Stimulated activated CD8-positive, alpha-beta memory T cell treated with anti-CD3 and anti-CD28 coated beads, Interleukin-15, amount 100 ng/mL, for 4 hours (primary cell): ENCODE measurements around the gene MAP2K5.

Experiments
- DNase-seq, 2 donors: peaks; one replicate each; pipeline ENCODE4 v3.0.0-alpha.2; 2020; ENCODE audit warnings: low read depth in 2 of 2

MAP2K5 gene

DNA sequence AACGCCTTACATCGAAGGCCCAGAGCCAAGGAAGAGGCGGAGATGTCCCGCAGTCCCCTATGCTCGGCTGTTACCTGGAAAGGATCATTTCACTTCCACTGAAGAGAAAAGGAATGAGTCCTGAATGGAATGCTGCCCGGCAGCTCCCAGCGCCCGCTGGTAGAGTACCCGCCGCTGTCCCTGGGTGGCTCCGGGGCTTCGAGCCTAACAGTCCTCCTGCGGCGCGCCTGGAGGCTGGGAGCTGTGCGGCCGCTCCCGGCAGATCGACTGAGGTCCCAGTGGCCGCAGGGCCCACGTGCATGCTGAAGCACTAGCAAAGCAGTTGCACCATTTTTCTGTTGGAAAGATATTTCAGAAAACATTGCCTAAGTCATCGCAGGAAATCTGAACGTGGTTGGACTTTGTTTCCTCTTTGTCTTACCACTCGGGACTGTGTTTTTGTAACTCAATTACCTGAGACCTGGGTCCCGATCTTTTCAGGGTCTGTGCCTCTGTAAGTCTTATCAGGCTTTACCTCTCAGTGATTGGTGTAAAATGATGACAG lies 296.4 kb downstream of the MAP2K5 start:
- DNase-seq, result no peak

DNA sequence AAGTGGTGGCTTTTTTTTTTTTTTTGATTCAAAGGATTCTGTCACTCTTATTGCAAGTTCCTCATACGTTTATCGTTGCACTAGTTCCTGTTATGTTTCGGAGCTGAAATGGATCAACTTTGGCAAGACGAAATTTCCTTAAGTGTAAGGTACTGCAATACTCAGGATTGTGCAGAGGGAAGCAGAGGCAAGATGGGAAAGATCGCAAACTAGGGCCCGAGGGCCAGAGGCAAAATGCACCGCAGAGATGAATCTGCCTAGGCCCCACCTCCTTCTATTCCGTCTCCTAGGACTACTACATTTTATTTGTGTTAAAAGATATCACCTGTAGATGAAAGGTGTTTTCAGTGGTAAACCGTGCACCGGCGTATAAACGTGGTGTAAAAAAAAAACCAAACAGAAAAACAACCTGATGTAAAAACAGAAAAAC lies 297.0 kb downstream of the MAP2K5 start:
- no peak for DNase-seq

DNA sequence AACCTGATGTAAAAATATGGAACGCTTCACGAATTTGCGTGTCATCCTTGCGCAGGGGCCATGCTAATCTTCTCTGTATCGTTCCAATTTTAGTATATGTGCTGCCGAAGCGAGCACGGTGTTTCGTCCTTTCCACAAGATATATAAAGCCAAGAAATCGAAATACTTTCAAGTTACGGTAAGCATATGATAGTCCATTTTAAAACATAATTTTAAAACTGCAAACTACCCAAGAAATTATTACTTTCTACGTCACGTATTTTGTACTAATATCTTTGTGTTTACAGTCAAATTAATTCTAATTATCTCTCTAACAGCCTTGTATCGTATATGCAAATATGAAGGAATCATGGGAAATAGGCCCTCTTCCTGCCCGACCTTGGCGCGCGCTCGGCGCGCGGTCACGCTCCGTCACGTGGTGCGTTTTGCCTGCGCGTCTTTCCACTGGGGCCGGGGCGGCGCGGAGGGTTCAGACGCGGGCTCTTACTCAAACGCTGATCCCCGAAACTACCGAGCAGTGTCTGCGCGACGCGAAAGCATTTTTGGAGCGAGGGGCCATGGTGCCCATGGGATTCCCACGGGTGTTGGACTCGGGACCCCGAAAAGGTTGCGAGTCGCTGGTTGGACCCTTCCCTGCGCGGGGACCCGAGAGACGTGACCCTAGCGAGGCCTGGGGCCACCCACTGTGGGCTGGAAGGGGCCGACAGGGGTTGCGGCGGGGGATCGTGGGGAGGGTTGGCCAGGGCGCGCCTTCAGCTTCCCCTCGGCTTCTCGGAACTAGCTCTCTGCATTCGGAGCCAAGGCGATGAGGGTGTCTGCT lies 297.6 kb downstream of the MAP2K5 start, which contains the start of gene RNU6-1:
TSS of gene RNU6-1 (minus strand) at position 117 of the 820 bp plus-strand sequence.
- peak; percentile 92 for DNase-seq

DNA sequence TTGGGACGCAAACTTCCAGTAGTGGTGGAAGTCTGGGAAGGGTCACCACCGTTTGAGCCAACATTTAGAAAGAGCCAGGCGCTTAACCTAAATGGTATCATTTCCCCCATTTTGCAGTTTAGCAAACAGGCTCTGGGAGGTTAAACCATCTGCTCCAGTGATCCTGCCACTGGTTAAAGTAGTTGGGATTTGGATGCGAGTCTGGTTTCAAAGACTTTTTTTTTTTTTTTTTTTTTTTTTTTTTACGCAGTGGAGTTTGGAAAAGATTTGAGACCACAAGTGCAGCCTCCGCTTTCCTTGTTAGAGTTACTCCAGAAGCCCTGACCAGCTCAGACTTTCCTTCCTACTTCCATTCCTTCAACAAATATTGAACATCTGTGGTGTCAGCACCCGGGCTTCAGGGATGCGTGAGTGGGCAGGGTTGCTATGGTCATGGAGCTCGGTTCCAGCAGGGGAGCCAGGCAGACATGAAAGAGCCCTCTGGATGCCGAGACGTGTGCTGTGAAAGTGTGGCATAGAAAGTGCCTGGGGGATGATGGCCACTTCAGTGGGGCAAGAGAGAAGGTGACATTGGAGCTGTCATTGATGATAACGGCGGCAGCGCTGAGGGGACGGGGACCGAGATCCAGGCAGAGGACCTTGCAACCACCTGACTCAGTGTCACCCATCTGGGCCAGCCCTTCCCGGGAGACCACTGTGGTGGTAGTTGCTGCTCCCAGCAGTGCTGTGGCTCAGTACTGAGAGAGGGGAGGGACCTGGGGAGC lies 298.4 kb downstream of the MAP2K5 start:
- DNase-seq, result no peak

DNA sequence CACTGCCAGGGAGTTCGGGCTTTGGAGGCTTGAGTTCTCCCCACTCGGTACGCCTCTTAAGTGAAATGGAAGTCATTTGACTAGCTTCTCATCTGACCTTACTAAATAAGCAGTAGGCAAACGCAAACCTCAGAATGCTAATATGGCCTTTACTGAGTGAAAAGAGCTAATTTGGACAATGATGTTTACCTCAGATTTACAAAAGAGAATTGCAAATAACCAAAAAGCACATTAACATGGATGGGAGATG lies 298.9 kb downstream of the MAP2K5 start:
- no peak for DNase-seq

DNA sequence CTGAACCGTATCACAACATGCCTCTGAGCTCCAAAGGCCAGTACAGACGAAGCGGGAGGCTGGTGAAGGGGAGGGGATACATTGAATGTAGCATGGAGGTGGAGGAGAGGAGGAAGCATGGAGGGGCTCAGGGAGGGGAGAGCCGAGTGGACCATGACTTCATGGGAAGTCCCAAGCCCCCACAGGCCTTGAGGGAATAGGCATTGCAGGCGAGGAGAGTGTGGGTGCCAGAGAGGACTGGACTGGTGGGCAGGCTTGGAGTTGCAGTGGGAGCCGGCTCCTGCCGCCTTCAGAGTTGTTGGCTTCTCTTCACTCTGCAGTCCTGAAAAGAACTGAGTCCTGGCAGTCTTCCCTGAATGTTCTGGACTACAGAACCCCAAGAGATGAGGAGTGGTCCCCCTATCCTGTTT lies 300.6 kb downstream of the MAP2K5 start:
- no peak for DNase-seq

DNA sequence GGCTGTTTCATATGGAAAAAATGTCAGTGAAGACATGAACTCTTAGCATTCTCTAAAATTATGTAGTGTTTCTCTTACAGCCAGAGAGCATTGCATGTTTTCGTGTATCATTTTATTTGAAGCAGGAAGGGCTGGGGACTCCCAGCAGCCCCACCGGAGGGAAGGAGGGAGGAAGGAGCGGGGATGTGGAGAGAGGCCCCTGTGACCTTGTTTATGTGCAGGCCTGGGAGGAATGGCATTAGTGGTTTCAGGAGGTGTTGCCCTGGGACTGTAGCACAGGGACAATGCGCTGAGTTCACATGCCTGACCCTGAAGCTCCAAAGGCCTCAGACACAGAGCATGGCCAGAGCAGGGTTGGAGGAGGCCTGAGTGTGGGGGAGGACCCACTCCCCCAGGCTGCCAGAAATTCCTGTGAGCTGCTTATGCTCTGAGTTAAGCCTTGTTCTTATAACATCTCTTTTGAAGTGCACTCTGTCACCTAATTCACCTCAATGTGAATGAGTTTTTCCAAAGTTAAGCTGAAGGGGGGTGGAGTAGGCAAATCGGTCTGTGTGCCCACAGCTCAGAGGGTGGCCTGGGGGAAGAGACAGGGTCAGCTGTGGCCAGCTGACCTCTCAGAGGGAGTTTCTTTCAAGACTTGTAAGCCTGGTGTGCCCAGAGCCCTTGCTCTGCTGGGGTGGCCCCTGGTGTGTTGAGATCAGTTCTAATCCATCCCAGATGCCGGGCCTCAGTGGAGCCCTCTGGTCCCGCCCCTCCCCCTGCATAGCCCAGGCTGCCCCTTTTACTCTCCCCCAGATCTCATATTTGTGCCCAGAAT lies 301.3 kb downstream of the MAP2K5 start:
- DNase-seq, result no peak

DNA sequence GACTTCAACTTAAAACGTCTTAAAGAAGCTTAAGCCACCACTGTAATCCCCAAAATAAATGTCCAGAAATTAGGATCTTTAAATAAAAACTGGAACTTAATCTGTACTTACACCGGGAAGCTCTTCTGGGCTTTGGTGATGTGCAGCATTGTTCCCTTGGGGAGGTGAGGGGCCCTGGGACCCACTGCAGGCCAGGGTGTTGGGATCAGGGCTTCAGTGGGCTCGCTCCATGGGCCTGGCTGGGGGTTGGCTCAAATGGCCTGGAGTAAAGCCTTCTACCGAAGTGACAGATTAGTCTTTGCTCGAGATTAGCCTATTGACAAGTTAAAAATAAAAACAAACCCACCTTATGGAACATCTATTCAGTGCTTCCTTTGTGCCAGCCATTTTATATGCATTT lies 303.5 kb downstream of the MAP2K5 start:
- no peak for DNase-seq

DNA sequence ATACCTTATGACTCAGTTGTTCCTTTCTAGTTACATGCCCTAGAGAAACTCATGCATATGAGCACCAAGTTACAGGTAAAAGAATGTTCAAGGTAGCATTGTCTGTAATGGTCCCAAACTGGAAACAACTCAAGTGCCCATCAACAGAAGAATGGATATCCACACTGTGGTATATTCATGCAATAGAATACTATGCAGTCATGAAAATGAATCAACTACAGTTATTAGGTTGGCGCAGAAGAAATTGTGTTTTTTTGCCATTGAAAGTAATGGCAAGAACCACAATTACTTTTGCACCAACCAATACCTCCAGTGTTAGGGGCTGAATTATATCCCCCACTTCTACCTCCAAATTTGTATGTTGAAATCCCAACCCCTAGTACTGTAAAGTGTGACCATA lies 307.0 kb downstream of the MAP2K5 start:
- DNase-seq, result no peak

DNA sequence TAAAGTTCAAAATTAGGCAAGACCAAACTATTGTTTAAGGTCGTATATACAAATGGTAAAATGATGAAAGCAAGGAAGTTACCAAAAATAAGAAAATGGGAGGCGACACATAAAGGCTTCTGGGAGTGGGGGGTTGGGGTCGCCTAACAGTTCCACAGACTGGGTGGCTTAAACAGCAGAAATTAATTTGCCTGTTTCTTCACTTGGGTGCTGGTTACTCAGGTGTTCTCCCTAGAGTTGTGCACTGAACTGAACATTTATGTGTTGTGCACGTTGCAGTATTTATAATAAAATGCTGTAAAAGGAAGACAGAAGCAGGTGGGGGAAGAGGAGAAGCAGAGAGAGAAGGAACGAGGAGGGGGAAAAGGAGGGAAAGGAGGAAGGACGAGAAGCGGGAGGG lies 307.8 kb downstream of the MAP2K5 start:
- no peak for DNase-seq

DNA sequence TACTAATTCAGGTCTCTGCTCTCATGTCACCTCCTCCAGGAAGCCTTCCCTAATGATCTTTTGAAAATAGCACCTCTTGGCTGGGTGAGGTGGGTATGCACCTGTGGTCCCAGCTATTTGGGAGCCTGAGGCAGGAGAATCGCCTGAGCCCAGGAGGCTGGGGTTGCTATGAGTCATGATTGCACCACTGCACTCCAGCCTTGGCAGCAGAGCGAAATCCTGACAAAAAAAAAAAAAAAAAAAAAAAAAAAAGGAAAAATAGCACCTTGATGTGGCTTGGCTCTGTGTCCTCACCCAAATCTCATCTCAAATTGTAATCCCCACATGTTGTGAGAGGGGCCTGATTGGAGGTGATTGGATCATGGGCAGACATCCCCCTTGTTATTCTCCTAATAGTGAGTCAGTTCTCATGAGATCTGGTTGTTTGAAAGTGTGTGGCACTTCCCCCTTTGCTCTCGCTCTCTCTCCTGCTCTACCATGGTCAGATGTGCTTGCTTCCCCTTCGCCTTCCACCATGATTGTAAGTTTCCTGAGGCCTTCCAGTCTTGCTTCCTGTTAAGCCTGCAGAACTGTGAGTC lies 308.6 kb downstream of the MAP2K5 start:
- no peak for DNase-seq

DNA sequence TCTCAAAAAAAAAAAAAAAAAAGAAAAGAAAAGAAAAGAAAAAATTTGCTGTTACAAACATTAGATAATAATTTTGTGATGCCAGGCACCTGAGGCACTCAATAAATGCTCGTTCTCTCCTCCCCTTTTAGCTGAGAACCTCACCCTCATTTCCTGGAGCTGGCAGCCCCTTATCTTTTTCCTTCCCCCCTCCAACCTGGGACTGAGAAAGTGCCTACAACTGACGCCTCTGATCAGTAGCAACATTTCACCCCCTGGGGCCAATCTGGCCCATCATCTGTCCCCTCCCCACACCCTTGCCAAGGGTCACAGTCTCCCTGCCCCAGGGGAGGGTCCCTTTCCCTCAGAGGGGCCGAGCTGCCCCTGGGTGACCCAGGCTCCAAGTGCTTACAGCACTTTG lies 309.9 kb downstream of the MAP2K5 start:
- DNase-seq, result no peak

DNA sequence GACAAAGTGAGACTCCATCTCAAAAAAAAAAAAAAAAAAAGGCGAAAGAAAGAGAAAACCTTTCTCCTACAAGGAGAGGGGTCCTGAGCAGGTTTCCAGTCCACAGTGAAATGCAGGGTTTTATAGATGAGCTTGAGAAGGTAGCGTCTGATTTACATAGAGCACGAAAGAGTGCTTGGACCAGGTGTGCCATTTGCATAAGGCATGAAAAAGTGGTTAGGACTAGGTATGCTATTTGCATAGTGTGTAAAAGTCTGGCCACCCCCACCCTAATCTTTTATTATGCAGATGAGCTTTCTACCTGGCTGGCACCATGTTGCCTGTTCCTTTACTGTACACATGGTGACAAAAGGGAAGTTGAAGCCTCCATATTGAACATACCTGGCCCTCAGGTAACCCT lies 311.0 kb downstream of the MAP2K5 start:
- no peak for DNase-seq

DNA sequence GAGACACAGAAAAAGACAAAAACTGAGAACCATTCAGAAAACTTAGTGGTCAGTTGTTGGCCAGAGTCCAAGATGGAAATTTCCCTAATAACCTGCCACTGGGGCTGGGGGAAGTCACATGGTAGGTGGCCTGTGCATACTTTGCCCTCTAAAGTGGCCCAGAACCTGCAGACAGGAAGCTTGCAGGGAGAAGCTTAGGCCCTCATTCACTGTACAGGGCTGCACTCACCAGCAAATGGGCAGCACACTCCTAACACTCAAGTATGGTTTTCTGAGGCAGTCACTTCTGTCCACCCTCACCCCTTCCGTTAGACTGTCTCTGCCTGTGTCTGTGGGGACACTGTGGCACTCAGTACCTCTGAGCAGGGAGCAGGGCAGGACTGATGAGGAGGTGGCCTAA lies 311.9 kb downstream of the MAP2K5 start:
- DNase-seq, result no peak

DNA sequence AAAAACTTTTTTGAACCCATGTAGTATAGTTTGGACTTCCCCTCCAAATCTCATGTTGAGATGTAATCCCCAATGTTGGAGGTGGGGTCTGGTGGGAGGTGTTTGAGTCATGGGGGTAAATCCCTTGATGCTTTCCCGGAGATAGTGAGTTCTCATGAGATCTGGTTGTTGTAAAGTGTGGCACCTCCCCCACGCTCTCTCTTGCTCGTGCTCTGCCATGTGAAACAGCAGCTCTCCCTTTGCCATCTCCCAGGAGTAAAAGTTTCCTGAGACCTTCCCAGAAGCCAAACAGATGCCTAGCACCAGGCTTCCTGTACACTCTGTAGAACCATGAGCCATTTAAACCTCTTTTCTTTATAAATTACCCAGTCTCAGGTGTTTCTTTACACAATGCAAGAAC lies 313.3 kb downstream of the MAP2K5 start:
- no peak for DNase-seq
